OCI-LY7 (cell line): ENCODE measurements around the gene ADCYAP1.

Source experiments
- CTCF ChIP-seq: fragments of 200-600 bp; sonication (generic); conservative IDR thresholded peaks from 2 replicates; pipeline ENCODE4 v1.5.1; 2014; ENCODE audit warnings: mild to moderate bottlenecking, antibody characterized with exemption, low read length, moderate library complexity, mixed read lengths
- EZH2phosphoT487 ChIP-seq: fragments of 200-600 bp; sonication (generic); IDR thresholded peaks from 2 replicates; pipeline ENCODE4 v1.6.1; 2018; ENCODE audit warnings: low read depth, borderline replicate concordance, mild to moderate bottlenecking, mixed run types, antibody characterized with exemption, low read length, moderate library complexity, mixed read lengths

GRCh38 chr18:887716-888115, 17.0 kb upstream of the ADCYAP1 start:
- TF ChIP-seq CTCF (no peak), EZH2phosphoT487 (no peak)
